ENCODE results near the gene PELI2. TPM values are rescaled to one million over a fixed set of nuclear protein-coding genes. Genes with fewer than 3 reads are reported as not detected.

Gene PELI2
- total RNA-seq, 1 donor from 2014 or later, result 40.6 TPM

DNA sequence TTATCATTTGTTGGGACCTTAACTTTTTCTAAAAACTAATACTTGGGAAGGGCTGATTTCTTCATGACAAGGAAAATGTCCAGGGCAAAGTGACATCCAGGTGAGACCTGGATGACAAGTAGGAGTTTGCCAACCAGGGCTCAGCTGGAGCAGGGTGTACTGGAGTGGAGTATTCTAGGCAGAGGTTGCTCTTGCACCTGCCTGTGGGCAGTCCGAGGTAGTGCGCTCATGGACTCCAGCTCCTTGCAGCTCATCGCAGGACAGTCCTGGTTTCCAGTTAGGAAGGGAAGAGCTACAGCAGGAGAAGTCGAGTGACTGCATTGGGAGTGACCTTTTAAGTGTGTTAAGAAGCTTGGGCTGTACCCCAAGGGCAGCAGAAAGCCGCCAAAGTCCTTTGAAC, 175.9 kb downstream of the PELI2 start:
- H3K36me3 Mint-ChIP-seq (ENCODE audit: low read depth, unreplicated experiment), result peaks cover 16% of the 10 kb centered on the region
- DNase-seq (ENCODE audit: low spot score), result no peak
- H3K27ac Mint-ChIP-seq (ENCODE audit: unreplicated experiment), result no peak overlapping the region
- H3K4me3 Mint-ChIP-seq (ENCODE audit: unreplicated experiment), result no peak overlapping the region
- H3K4me1 Mint-ChIP-seq (ENCODE audit: unreplicated experiment), result no peaks in the 10 kb centered on the region
- TF ChIP-seq, protein P1, sequence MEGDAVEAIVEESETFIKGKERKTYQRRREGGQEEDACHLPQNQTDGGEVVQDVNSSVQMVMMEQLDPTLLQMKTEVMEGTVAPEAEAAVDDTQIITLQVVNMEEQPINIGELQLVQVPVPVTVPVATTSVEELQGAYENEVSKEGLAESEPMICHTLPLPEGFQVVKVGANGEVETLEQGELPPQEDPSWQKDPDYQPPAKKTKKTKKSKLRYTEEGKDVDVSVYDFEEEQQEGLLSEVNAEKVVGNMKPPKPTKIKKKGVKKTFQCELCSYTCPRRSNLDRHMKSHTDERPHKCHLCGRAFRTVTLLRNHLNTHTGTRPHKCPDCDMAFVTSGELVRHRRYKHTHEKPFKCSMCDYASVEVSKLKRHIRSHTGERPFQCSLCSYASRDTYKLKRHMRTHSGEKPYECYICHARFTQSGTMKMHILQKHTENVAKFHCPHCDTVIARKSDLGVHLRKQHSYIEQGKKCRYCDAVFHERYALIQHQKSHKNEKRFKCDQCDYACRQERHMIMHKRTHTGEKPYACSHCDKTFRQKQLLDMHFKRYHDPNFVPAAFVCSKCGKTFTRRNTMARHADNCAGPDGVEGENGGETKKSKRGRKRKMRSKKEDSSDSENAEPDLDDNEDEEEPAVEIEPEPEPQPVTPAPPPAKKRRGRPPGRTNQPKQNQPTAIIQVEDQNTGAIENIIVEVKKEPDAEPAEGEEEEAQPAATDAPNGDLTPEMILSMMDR (IDR thresholded peaks at IDR 0.05; ENCODE audit: unreplicated experiment), result no peak
- H3K9me3 Mint-ChIP-seq (ENCODE audit: unreplicated experiment), result no peaks in the 10 kb centered on the region
- H3K27me3 Mint-ChIP-seq (ENCODE audit: unreplicated experiment), result no peaks in the 10 kb centered on the region

DNA sequence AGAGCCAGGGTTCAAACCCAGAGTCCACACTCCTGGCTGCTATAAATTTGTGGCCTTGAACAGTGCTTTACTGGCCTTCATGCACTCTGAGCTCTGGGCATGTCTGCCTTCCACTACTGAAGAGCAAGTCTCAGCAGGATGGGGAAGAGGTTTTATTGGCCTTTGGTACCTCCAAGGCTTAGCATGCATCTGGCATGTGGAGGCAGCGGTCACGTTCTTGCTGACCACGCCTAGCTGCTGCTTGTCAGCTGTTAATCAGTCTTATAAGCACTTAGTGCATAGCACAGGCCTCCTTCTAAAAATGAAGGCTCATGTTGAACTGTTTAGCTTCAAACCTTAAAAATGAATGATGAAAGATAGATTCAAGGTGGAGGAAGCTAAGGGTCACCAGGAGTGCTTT, 177.5 kb downstream of the PELI2 start:
- H3K9me3 Mint-ChIP-seq (ENCODE audit: unreplicated experiment), result no peaks in the 10 kb centered on the region
- no peak overlapping the region for H3K4me3 Mint-ChIP-seq (ENCODE audit: unreplicated experiment)
- peaks cover 13% of the 10 kb centered on the region for H3K36me3 Mint-ChIP-seq (ENCODE audit: low read depth, unreplicated experiment)
- H3K27ac Mint-ChIP-seq (ENCODE audit: unreplicated experiment), result no peak overlapping the region
- TF ChIP-seq, protein P1 (IDR thresholded peaks at IDR 0.05; ENCODE audit: unreplicated experiment), result no peak
- H3K27me3 Mint-ChIP-seq (ENCODE audit: unreplicated experiment), result no peaks in the 10 kb centered on the region
- no peak for DNase-seq (ENCODE audit: low spot score)
- H3K4me1 Mint-ChIP-seq (ENCODE audit: unreplicated experiment), result no peaks in the 10 kb centered on the region

DNA sequence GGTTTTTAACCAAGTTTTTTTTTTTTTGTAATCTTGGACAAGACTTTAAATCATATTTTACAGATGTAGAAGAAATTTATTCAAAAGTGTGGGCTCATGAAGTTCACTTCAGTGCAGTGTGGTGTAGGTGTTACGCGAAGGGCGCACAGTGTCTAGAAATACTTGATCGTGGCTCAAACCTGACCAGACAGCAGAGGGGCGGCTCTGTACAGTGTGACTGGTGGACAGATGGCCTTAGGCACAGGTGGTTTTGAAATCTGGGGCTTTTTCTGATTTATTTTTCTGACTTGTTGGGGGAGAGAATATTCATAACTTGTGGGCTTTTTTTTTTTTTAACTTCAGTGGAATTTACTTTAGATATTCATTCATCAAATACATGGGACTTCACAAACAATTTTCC, 179.2 kb downstream of the PELI2 start:
- H3K4me1 Mint-ChIP-seq (ENCODE audit: unreplicated experiment), result no peaks in the 10 kb centered on the region

DNA sequence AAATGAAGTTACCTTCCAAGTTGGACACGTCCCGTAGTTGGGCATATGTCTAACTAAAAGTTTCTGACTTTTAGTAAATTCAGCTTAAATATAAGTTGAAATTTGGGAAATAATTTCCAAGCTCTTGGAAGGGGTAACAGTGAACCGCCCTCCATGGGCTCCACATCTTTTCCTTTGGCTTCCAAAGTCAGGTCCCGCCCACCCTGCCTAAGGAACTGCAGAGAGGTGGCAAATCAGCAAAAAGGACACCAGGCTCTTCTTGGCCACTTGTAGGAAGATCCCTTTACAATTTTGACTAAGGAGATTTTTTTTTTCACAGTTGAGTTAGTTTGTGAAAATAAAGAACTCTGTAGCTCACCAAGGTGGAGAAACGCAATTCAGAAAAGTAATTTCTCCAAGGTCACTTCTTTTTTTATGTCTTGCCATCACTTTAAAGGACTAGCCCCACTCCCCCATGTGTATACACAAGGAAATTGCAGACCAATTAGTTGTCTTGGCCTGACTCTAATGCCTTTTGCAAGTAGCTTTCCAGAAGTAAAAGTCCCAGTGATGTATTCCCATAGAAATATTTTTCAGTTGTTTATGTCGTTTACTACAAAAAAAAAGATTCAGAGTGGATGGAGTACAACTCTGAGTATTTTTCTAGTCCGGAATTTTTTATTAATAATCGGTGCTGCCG, 181.2 kb downstream of the PELI2 start:
- Mint-ChIP-seq H3K9me3 (ENCODE audit: unreplicated experiment) (no peaks in the 10 kb centered on the region), H3K4me1 (ENCODE audit: unreplicated experiment) (no peaks in the 10 kb centered on the region), H3K27ac (ENCODE audit: unreplicated experiment) (no peak overlapping the region), H3K4me3 (ENCODE audit: unreplicated experiment) (no peak overlapping the region), H3K27me3 (ENCODE audit: unreplicated experiment) (no peaks in the 10 kb centered on the region), H3K36me3 (ENCODE audit: low read depth, unreplicated experiment) (peaks cover 8% of the 10 kb centered on the region)
- TF ChIP-seq, protein P1 (IDR thresholded peaks at IDR 0.05; ENCODE audit: unreplicated experiment), result no peak
- DNase-seq (ENCODE audit: low spot score), result no peak

More for the DNA sequence above, 179.2 kb downstream of the PELI2 start:
- DNase-seq (ENCODE audit: low spot score), result no peak
- H3K9me3 Mint-ChIP-seq (ENCODE audit: unreplicated experiment), result no peaks in the 10 kb centered on the region
- TF ChIP-seq, protein P1 (IDR thresholded peaks at IDR 0.05; ENCODE audit: unreplicated experiment), result no peak
- no peak overlapping the region for H3K4me3 Mint-ChIP-seq (ENCODE audit: unreplicated experiment)
- H3K27me3 Mint-ChIP-seq (ENCODE audit: unreplicated experiment), result no peaks in the 10 kb centered on the region
- H3K36me3 Mint-ChIP-seq (ENCODE audit: low read depth, unreplicated experiment), result peaks cover 13% of the 10 kb centered on the region
- H3K27ac Mint-ChIP-seq (ENCODE audit: unreplicated experiment), result no peak overlapping the region

DNA sequence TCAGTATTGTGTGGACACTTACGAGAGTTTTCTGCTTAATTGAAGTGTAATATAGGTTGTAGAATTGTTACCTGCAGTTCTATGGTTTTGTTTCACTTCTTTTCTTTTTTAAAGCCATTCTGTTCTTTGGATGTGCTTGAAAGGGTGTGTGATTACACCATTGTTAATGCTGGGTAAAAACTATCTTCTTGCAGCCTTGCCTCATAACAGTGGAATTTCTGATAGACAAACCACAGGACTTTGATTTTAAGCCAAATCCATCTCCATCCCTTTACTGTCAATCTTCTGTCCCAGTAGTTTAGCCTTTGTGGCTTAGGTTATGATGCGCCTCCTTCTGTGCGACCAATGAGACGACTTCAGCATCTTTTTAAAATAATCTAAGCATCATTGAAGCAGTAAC, 182.3 kb downstream of the PELI2 start:
- H3K4me3 Mint-ChIP-seq (ENCODE audit: unreplicated experiment), result no peak overlapping the region
- H3K27ac Mint-ChIP-seq (ENCODE audit: unreplicated experiment), result no peak overlapping the region
- H3K4me1 Mint-ChIP-seq (ENCODE audit: unreplicated experiment), result no peaks in the 10 kb centered on the region
- no peaks in the 10 kb centered on the region for H3K27me3 Mint-ChIP-seq (ENCODE audit: unreplicated experiment)
- H3K36me3 Mint-ChIP-seq (ENCODE audit: low read depth, unreplicated experiment), result peaks cover 5% of the 10 kb centered on the region
- no peaks in the 10 kb centered on the region for H3K9me3 Mint-ChIP-seq (ENCODE audit: unreplicated experiment)
- DNase-seq (ENCODE audit: low spot score), result no peak
- TF ChIP-seq, protein P1 (IDR thresholded peaks at IDR 0.05; ENCODE audit: unreplicated experiment), result no peak

Measured in endothelial cell (in vitro differentiated cells).